H1 (cell line): ENCODE data around the gene DDIAS.

Source experiments
- CTCF ChIP-seq, 3 experiments: IDR thresholded peaks; 1 replicate in 2 of 3; 2 replicates in 1 of 3; pipeline versions ENCODE4 v1.5.1 to v1.6.1; 2011; ENCODE audit warnings: low read length in 3 of 3, mild to moderate bottlenecking in 3 of 3, inconsistent platforms in 2 of 3, low read depth in 1 of 3, moderate library complexity in 1 of 3; ENCODE audit not compliant: insufficient read depth in 1 of 3; ENCODE audit errors: control extremely low read depth in 1 of 3
- EP300 ChIP-seq, 2 experiments: IDR thresholded peaks; 1 replicate in 1 of 2; 2 replicates in 1 of 2; pipeline ENCODE4 v1.6.1; 2011 to 2012; ENCODE audit warnings: low read depth in 2 of 2, low read length in 2 of 2, mild to moderate bottlenecking in 2 of 2, borderline replicate concordance in 1 of 2, inconsistent platforms in 1 of 2, moderate library complexity in 1 of 2
- EZH2 ChIP-seq: fragments of 200-600 bp; sonication (generic); IDR thresholded peaks from 2 replicates; pipeline ENCODE4 v1.7.1; 2012; ENCODE audit warnings: low read depth, mild to moderate bottlenecking, moderate library complexity, low read length, inconsistent platforms; ENCODE audit not compliant: severe bottlenecking
- MAFK ChIP-seq: IDR thresholded peaks from 2 replicates; pipeline ENCODE4 v1.6.1; 2012; ENCODE audit warnings: low read depth, mild to moderate bottlenecking, improper control_type of control experiment, low read length
- PHF8 ChIP-seq: fragments of 200-600 bp; sonication (generic); conservative IDR thresholded peaks from 2 replicates; pipeline ENCODE4 v1.7.1; 2012; ENCODE audit warnings: low read depth, mild to moderate bottlenecking, inconsistent platforms, low read length, moderate library complexity
- POLR2AphosphoS5 ChIP-seq: IDR thresholded peaks from 2 replicates; pipeline ENCODE4 v1.6.1; 2011; ENCODE audit warnings: low read depth, low read length
- TCF12 ChIP-seq: IDR thresholded peaks from 2 replicates; pipeline ENCODE4 v1.6.1; 2011; ENCODE audit warnings: low read depth, mild to moderate bottlenecking, low read length
- YY1 ChIP-seq: IDR thresholded peaks from 2 replicates; pipeline ENCODE4 v1.6.1; 2011; ENCODE audit warnings: low read depth, mild to moderate bottlenecking, low read length
- ZNF274 ChIP-seq: IDR thresholded peaks from 2 replicates; pipeline ENCODE4 v1.7.0; 2012; ENCODE audit warnings: low read length, borderline replicate concordance; ENCODE audit errors: extremely low read depth

- TF ChIP-seq CTCF (IDR thresholded peaks at IDR 0.05; ENCODE audit: control extremely low read depth in 1 of 3, insufficient read depth in 1 of 3, low read depth in 1 of 3, low read length in 3 of 3) (no peak), YY1 (no peak), EZH2 (no peak), ZNF274 (no peak), MAFK (no peak), POLR2AphosphoS5 (no peak), PHF8 (no peak), EP300 (IDR thresholded peaks at IDR 0.05; ENCODE audit: borderline replicate concordance in 1 of 2, low read depth in 2 of 2, low read length in 2 of 2) (no peak), TCF12 (no peak)
Observed at GRCh38 chr11:82874646-82875523, 26.7 kb upstream of the DDIAS start.
